ENCODE measurements around the gene RALB.
A peak's percentile ranks its signal among the peaks of the same experiment; 100 is the strongest.

The RALB gene

DNA sequence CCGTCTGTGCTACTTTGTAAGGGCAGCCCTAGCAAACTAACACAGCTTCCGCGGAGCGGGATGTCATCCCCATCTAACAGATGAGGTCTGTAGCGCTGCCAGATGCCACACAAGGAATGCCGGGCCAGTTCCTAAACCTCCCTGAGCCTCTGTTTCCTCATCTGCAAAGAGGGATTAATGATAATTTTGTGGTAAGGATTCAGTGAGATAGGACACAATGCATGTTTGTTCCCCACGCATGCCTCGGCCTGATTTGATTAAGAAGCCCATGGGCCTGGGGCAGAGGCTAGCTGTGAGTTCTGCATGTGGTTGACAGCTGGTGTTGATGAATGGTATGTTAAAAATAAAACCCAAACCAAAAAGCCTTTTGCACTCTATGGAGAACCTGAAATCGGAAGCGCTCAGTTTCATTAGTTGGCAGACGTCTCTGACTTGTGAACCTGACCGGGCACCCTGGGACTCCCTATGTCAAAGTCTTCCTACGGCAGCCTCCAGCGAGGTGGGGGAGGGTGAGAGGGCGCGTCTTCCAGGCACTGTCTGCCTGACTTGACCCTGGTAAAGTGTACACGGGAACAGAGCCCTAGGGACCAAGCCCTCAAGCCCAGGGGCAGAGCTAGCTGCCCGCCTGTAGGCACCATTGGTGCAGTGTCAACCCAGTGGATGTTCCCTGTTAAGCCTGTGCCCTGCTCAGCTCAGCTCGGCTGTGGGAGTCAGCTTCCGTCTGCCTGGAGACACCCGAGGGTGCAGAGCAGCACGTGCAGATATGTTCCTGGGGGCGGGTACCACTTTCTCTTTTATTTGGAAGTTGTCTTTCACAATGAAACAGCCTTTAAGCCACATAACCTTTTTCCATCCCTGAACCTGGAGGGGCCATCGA is 78.5 kb downstream of the RALB start:
- no peaks in the 10 kb centered on the region for H3K27me3 ChIP-seq (replicated peaks; ENCODE audit: control insufficient read depth, insufficient read depth, low read length, poor library complexity, severe bottlenecking)
- no peak overlapping the region for H3K27ac ChIP-seq (ENCODE audit: insufficient read depth, low read length, poor library complexity, severe bottlenecking)
- H3K4me1 ChIP-seq (ENCODE audit: control insufficient read depth, insufficient read depth, low read length, poor library complexity, severe bottlenecking) = no peaks in the 10 kb centered on the region
- H3K4me3 ChIP-seq (ENCODE audit: insufficient read depth, low read depth, low read length, poor library complexity, severe bottlenecking) = no peak overlapping the region
- no peaks in the 10 kb centered on the region for H3K36me3 ChIP-seq (ENCODE audit: control insufficient read depth, insufficient read depth, low read length)
- no peaks in the 10 kb centered on the region for H3K9me3 ChIP-seq (ENCODE audit: control insufficient read depth, low read length)
- DNase-seq = no peak

DNA sequence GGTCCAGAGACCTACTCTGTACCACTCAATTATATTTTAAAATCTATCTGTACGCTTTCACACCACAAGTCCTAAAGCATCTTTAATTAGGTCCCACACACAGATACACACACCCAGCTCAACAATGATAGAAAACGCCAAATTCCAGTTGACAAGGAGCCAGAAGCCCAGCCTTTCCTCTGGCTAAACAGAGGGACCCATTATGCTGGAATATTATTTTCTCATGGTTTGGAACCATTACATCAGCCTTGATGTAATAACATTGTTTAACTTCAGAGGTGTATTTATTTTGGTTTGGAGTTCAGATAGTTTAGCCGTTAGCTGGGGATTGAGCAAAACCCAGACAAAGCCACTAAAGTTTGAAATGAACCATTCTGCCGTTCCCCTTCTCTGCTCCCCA is 79.3 kb downstream of the RALB start:
- no peak for DNase-seq
- Histone ChIP-seq H3K36me3 (ENCODE audit: control insufficient read depth, insufficient read depth, low read length) (no peaks in the 10 kb centered on the region), H3K9me3 (ENCODE audit: control insufficient read depth, low read length) (no peaks in the 10 kb centered on the region), H3K4me3 (ENCODE audit: insufficient read depth, low read depth, low read length, poor library complexity, severe bottlenecking) (no peak overlapping the region), H3K27me3 (replicated peaks; ENCODE audit: control insufficient read depth, insufficient read depth, low read length, poor library complexity, severe bottlenecking) (no peaks in the 10 kb centered on the region), H3K4me1 (ENCODE audit: control insufficient read depth, insufficient read depth, low read length, poor library complexity, severe bottlenecking) (no peaks in the 10 kb centered on the region), H3K27ac (ENCODE audit: insufficient read depth, low read length, poor library complexity, severe bottlenecking) (no peak overlapping the region)

DNA sequence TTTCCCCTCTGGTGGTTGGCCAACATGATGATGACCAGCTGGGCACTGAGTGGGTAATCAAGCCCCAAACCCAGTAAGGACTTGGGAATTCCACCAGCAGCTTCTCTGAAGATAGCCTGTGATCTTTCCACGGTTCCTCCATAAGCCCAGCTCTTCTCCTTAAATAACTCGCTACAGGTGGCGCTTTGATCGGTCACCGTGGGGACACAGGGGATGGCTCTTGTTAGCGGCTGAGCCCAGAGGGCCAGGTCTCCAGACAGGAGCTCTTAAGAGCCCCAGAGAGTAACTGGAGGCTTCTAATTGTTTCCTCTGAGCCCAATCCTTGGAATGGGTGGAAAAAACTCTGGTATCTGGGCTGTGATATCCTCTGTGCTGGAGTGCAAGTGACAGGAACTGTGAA is 79.7 kb downstream of the RALB start:
- DNase-seq = no peak
- Histone ChIP-seq H3K27me3 (replicated peaks; ENCODE audit: control insufficient read depth, insufficient read depth, low read length, poor library complexity, severe bottlenecking) (no peaks in the 10 kb centered on the region), H3K4me3 (ENCODE audit: insufficient read depth, low read depth, low read length, poor library complexity, severe bottlenecking) (no peak overlapping the region), H3K4me1 (ENCODE audit: control insufficient read depth, insufficient read depth, low read length, poor library complexity, severe bottlenecking) (no peaks in the 10 kb centered on the region), H3K9me3 (ENCODE audit: control insufficient read depth, low read length) (no peaks in the 10 kb centered on the region), H3K36me3 (ENCODE audit: control insufficient read depth, insufficient read depth, low read length) (no peaks in the 10 kb centered on the region), H3K27ac (ENCODE audit: insufficient read depth, low read length, poor library complexity, severe bottlenecking) (no peak overlapping the region)

DNA sequence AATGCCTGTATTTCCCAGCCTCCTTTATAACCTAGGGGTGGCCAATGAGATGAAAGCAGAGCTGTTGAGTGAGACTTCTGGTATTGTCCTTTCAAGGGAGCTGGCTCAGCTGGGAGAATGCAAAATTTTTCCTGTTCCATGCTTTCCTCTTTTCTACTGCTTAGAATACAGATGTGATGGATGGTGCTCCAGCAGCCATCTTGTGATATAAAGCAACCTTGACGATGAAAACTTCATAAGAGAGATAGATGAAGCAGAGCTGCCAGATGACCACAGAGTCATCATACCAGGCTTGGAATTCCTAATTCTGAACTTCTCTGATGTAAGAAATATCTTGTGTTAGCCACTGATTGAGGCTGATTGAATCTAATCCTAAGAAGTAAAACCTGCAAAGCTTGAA is 81.4 kb downstream of the RALB start:
- DNase-seq = no peak
- no peak overlapping the region for H3K27ac ChIP-seq (ENCODE audit: insufficient read depth, low read length, poor library complexity, severe bottlenecking)
- no peaks in the 10 kb centered on the region for H3K4me1 ChIP-seq (ENCODE audit: control insufficient read depth, insufficient read depth, low read length, poor library complexity, severe bottlenecking)
- H3K36me3 ChIP-seq (ENCODE audit: control insufficient read depth, insufficient read depth, low read length) = no peaks in the 10 kb centered on the region
- H3K27me3 ChIP-seq (replicated peaks; ENCODE audit: control insufficient read depth, insufficient read depth, low read length, poor library complexity, severe bottlenecking) = no peaks in the 10 kb centered on the region
- H3K4me3 ChIP-seq (ENCODE audit: insufficient read depth, low read depth, low read length, poor library complexity, severe bottlenecking) = no peak overlapping the region
- no peaks in the 10 kb centered on the region for H3K9me3 ChIP-seq (ENCODE audit: control insufficient read depth, low read length)

DNA sequence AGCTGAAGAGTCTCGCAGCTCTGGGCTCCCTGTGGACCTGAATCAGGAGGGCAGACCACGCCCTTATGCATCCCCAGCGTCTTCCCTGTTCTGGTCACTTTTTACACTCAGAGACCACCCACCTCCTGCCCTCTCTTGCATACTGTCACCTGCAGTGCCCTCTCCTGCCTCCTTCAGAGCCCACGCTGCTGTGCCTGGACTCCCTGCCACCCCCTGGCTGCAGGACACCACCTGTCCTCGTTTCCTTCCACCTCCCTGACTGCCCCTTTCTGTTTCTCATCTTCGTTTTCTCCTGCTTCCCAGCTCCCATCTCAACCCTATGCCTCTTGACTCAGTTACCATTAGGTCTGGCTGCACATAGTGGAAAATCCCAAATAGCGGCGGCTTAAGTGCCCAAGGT is 84.1 kb downstream of the RALB start:
- Histone ChIP-seq H3K27ac (ENCODE audit: insufficient read depth, low read length, poor library complexity, severe bottlenecking) (no peak overlapping the region), H3K4me1 (ENCODE audit: control insufficient read depth, insufficient read depth, low read length, poor library complexity, severe bottlenecking) (no peaks in the 10 kb centered on the region), H3K9me3 (ENCODE audit: control insufficient read depth, low read length) (no peaks in the 10 kb centered on the region), H3K4me3 (ENCODE audit: insufficient read depth, low read depth, low read length, poor library complexity, severe bottlenecking) (no peak overlapping the region), H3K36me3 (ENCODE audit: control insufficient read depth, insufficient read depth, low read length) (no peaks in the 10 kb centered on the region), H3K27me3 (replicated peaks; ENCODE audit: control insufficient read depth, insufficient read depth, low read length, poor library complexity, severe bottlenecking) (peaks cover 4% of the 10 kb centered on the region)
- no peak for DNase-seq

DNA sequence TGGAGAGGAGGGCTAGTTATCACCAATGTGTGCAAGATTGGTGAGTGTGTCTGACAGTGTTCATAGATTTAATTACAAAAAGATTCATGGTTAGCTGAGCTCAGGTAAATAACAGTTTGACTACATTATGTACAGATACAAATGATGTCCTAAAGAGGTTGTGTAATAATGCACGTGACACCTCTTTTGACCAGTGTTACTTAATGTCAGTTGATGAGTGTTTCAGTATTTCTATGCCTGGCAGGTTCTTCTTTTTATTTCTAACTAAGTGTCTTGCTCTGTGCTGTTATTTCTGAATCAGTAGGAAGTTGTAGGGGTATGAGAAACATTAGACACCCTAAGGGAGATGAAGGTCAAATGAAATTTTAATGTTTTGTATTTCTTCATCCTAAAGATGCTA is 85.4 kb downstream of the RALB start:
- Histone ChIP-seq H3K36me3 (ENCODE audit: control insufficient read depth, insufficient read depth, low read length) (no peaks in the 10 kb centered on the region), H3K9me3 (ENCODE audit: control insufficient read depth, low read length) (no peaks in the 10 kb centered on the region), H3K27me3 (replicated peaks; ENCODE audit: control insufficient read depth, insufficient read depth, low read length, poor library complexity, severe bottlenecking) (peaks cover 17% of the 10 kb centered on the region), H3K4me1 (ENCODE audit: control insufficient read depth, insufficient read depth, low read length, poor library complexity, severe bottlenecking) (peaks cover under 1% of the 10 kb centered on the region), H3K27ac (ENCODE audit: insufficient read depth, low read length, poor library complexity, severe bottlenecking) (no peak overlapping the region), H3K4me3 (ENCODE audit: insufficient read depth, low read depth, low read length, poor library complexity, severe bottlenecking) (no peak overlapping the region)
- no peak for DNase-seq

DNA sequence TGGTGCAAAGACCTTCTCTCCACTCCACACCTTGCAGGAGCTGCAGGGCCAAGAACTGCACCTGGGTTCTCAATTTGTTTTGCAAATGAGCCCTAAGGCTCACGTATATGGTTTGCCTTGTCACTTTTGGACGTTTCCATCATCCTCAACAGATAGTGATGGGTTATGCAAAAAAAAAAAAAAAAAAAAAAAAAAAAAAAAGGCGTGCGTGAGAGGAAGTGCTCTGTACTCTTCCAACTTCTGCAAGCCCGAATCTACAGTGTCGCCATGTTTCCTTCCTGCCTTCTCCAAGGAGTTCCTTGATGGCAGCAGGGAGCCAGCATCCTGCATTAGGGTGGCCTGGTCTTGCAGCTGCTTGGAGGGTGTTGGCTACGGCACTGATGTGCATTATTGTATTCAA is 89.3 kb downstream of the RALB start:
- DNase-seq = no peak
- Histone ChIP-seq H3K4me1 (ENCODE audit: control insufficient read depth, insufficient read depth, low read length, poor library complexity, severe bottlenecking) (peaks cover 24% of the 10 kb centered on the region), H3K27me3 (replicated peaks; ENCODE audit: control insufficient read depth, insufficient read depth, low read length, poor library complexity, severe bottlenecking) (peaks cover 37% of the 10 kb centered on the region), H3K27ac (ENCODE audit: insufficient read depth, low read length, poor library complexity, severe bottlenecking) (no peak overlapping the region), H3K36me3 (ENCODE audit: control insufficient read depth, insufficient read depth, low read length) (no peaks in the 10 kb centered on the region), H3K9me3 (ENCODE audit: control insufficient read depth, low read length) (no peaks in the 10 kb centered on the region), H3K4me3 (ENCODE audit: insufficient read depth, low read depth, low read length, poor library complexity, severe bottlenecking) (no peak overlapping the region)

DNA sequence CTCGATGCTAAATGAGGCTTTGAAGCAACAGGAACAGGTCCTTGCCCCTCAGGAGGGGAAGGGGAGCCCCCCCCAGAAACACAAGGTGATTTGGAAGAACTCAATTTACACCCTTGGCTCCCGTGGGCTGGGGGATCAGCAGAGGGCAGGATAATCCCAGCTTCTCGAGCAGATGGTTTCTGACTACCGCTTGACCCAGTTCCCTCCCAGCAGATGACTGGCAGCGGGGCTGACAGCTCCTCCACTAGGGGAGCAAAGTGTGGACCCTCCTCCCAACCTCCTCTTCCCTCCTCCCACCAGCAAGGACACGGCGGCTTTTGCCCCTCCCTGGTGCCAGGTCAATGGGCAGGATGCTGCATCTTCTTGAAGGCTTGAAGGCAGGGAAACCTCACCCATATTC is 89.8 kb downstream of the RALB start:
- no peak overlapping the region for H3K27ac ChIP-seq (ENCODE audit: insufficient read depth, low read length, poor library complexity, severe bottlenecking)
- no peaks in the 10 kb centered on the region for H3K9me3 ChIP-seq (ENCODE audit: control insufficient read depth, low read length)
- H3K4me3 ChIP-seq (ENCODE audit: insufficient read depth, low read depth, low read length, poor library complexity, severe bottlenecking) = no peak overlapping the region
- H3K27me3 ChIP-seq (replicated peaks; ENCODE audit: control insufficient read depth, insufficient read depth, low read length, poor library complexity, severe bottlenecking) = peaks cover 40% of the 10 kb centered on the region
- H3K4me1 ChIP-seq (ENCODE audit: control insufficient read depth, insufficient read depth, low read length, poor library complexity, severe bottlenecking) = peaks cover 29% of the 10 kb centered on the region
- no peak for DNase-seq
- no peaks in the 10 kb centered on the region for H3K36me3 ChIP-seq (ENCODE audit: control insufficient read depth, insufficient read depth, low read length)

DNA sequence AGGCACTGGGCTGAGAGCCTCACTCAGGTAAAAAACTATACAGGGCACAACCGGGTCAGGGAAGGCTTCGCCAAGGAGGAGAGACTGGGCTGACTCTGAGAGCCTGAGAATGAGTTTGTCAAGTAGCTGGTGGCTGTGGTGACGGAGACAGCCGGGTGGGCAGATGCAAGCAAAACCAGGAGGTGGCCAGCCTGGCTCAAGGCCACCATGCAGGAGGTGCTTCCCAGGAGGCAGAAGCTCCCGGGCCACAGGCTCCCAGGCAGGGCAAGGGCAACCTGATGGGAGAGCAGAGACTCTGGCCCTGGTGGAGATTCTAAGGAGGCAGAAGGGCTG is 90.4 kb downstream of the RALB start:
- Histone ChIP-seq H3K27ac (ENCODE audit: insufficient read depth, low read length, poor library complexity, severe bottlenecking) (no peak overlapping the region), H3K36me3 (ENCODE audit: control insufficient read depth, insufficient read depth, low read length) (no peaks in the 10 kb centered on the region), H3K9me3 (ENCODE audit: control insufficient read depth, low read length) (no peaks in the 10 kb centered on the region), H3K4me1 (ENCODE audit: control insufficient read depth, insufficient read depth, low read length, poor library complexity, severe bottlenecking) (peaks cover 30% of the 10 kb centered on the region), H3K4me3 (ENCODE audit: insufficient read depth, low read depth, low read length, poor library complexity, severe bottlenecking) (no peak overlapping the region), H3K27me3 (replicated peaks; ENCODE audit: control insufficient read depth, insufficient read depth, low read length, poor library complexity, severe bottlenecking) (peaks cover 40% of the 10 kb centered on the region)
- no peak for DNase-seq

DNA sequence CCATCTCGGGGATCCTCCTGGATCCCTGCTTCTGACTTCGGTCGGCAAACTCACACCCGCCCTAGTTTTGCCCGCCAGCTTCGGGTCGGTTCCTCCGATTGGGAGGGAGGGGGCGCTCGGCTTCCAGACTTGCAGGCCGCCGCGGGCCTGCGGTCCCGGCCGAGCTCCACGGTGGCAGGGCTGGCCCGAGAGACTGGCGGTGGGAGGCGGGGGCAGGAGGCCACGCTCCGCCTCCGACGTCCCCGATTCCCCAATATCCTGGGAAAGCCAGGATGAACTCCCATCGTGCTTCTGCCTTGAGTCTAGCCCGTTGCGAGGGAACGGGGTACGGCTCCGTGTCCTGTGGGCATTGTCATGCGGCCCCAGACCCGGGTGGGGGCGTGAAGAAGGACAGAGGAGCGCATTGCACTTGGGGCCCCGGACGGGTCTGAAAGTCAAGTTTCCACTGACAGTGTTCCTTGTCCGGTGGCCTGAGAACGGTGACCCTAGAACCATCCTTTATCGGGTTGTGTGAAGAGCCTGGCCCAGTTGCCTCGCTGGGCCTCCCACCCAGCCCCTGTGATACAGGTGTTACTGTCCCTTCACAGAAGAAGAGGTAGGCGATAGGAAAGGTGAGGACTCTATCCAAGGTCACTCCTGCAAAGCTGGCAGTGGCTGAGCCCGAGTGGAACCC is 90.9 kb downstream of the RALB start:
- Histone ChIP-seq H3K9me3 (ENCODE audit: control insufficient read depth, low read length) (no peaks in the 10 kb centered on the region), H3K36me3 (ENCODE audit: control insufficient read depth, insufficient read depth, low read length) (no peaks in the 10 kb centered on the region), H3K4me3 (ENCODE audit: insufficient read depth, low read depth, low read length, poor library complexity, severe bottlenecking) (peak overlapping the region; percentile 17), H3K4me1 (ENCODE audit: control insufficient read depth, insufficient read depth, low read length, poor library complexity, severe bottlenecking) (peaks cover 30% of the 10 kb centered on the region), H3K27ac (ENCODE audit: insufficient read depth, low read length, poor library complexity, severe bottlenecking) (no peak overlapping the region), H3K27me3 (replicated peaks; ENCODE audit: control insufficient read depth, insufficient read depth, low read length, poor library complexity, severe bottlenecking) (peaks cover 40% of the 10 kb centered on the region)
- peak in 1 of 3 donors; percentile 12 for DNase-seq
